Ectodermal cell (in vitro differentiated cells): ENCODE measurements around the gene TNS1.
"Not testable (repeated sequence)": the region's sequence is repeated elsewhere in the genome, so short reads cannot be mapped to it uniquely, and the experiment has no call there.

Source experiments
- H3K27ac ChIP-seq: 2 replicates; pipeline ENCODE4 v1.7.0; 2013; ENCODE audit warnings: mild to moderate bottlenecking, low read depth, low read length; ENCODE audit not compliant: insufficient read depth, poor library complexity, severe bottlenecking
- H3K27me3 ChIP-seq: 2 replicates; pipeline ENCODE4 v1.7.0; 2013; ENCODE audit warnings: mild to moderate bottlenecking, low read length; ENCODE audit not compliant: insufficient read depth, control insufficient read depth, poor library complexity, severe bottlenecking
- H3K36me3 ChIP-seq: one replicate; pipeline ENCODE4 v1.7.0; 2013; ENCODE audit warnings: low read length; ENCODE audit not compliant: control insufficient read depth, insufficient read depth
- H3K4me1 ChIP-seq: one replicate; pipeline ENCODE4 v1.7.0; 2013; ENCODE audit warnings: low read length; ENCODE audit not compliant: control insufficient read depth, insufficient read depth
- H3K4me3 ChIP-seq: 2 replicates; pipeline ENCODE4 v1.7.0; 2013; ENCODE audit warnings: low read depth, low read length, control low read depth; ENCODE audit not compliant: insufficient read depth
- H3K9me3 ChIP-seq: 2 replicates; pipeline ENCODE4 v1.7.0; 2013; ENCODE audit warnings: mild to moderate bottlenecking, low read length, moderate library complexity; ENCODE audit not compliant: control insufficient read depth
- WGBS, 2 experiments: methylation state at CpG; one replicate each; pipeline ENCODE4 v1.1.7; 2013; ENCODE audit warnings: missing lambda C conversion rate in 2 of 2; 5-methylcytosine and 5-hydroxymethylcytosine counted together

TNS1 gene

DNA sequence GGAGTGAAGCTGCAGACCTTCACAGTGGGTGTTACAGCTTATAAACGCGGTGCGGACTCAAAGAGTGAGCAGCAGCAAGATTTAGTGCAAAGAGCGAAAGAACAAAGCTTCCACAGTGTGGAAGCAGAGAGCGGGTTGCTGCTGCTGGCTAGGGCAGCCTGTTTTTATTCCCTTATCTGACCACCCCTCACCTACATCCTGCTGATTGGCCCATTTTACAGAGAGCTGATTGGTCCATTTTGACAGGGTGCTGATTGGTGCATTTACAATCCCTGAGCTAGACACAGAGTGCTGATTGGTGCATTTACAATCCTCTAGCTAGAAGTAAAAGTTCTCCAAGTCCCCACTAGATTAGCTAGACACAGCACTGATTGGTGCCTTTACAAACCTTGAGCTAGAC lies 216.2 kb downstream of the TNS1 start:
- not testable (repeated sequence) for H3K9me3 ChIP-seq, H3K27ac ChIP-seq, H3K4me3 ChIP-seq, H3K4me1 ChIP-seq, H3K36me3 ChIP-seq, H3K27me3 ChIP-seq
- WGBS, 2 experiments: 92% methylated on average over 5 of the region's 5 CpGs

DNA sequence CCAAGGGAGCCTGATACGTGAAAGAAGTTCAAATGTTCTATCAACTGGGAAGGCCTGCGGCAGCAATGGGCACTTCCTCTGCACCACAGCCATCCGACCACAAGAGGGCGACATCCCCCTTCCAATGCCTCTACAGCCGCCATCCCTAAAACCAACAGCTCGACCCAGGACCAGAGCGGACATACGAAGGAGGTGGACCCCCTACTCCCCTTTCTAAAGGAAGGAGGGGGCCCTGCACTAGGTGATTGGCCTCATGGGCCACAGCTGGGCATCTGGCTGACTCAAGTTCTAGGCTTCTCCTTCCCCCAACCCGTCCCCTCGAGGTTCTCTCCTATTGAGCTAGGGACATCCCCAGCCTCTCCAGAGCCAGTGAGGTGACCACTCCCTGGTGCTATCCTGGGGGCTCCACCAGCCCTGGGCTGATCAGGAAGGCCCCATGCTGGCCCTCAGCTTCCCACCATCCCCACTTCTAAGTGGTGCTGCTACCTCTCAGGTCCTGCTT lies 217.2 kb downstream of the TNS1 start:
- Histone ChIP-seq H3K36me3 (no peaks in the 10 kb centered on the region), H3K4me1 (no peaks in the 10 kb centered on the region), H3K27ac (no peak overlapping the region), H3K4me3 (no peak overlapping the region), H3K27me3 (no peaks in the 10 kb centered on the region), H3K9me3 (no peaks in the 10 kb centered on the region)
- 19% methylated on average over 10 of the region's 10 CpGs for WGBS, 2 experiments

DNA sequence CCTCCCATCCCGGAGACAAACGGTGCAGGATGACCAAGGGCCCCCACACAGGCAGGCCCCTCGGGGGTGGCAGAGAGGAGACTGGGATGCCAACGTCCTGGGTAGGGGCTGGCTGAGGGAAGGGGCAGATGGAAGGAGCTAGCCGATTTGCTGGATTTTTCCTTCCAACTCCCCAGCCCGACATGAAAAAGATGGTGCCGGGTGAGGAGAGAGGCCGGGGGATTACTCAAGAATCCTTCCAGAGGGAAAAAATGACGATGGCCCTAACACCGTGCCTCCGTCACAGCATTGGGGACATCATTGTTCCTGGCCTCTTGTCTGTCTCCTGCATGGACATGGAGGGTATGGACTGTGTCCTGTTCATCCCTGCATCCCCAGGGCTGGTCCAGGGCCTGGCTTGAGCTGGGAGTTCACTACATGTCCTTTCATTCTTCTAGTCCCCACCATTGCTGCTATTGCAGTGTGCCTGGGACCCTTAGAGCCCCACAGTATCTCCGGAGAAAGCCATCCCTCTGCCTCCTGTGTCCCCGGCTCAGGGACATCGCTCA lies 217.7 kb downstream of the TNS1 start:
- no peaks in the 10 kb centered on the region for H3K4me1 ChIP-seq
- H3K27ac ChIP-seq: no peak overlapping the region
- no peaks in the 10 kb centered on the region for H3K36me3 ChIP-seq
- no peaks in the 10 kb centered on the region for H3K27me3 ChIP-seq
- no peak overlapping the region for H3K4me3 ChIP-seq
- H3K9me3 ChIP-seq: no peaks in the 10 kb centered on the region
- WGBS, 2 experiments: 72 to 74% methylated on average over 14 of the region's 14 CpGs

DNA sequence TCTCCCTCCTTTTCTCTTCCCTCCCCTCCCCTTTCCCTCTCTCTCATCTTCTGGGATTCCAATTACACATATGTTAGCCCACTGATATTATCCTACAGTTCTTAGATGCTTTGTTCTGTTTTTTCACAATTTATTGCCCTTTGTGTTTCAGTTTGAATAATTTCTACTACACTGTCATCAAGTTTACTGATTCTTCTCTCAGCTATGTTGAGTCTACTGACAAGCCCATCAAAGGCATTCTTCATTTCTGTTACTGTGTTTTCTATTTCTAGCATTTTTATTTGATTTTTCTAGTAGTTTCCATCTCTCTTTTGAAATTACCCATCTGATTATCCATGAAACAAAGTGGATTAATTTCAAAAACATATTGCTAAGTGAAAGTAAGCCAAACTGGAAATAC lies 219.6 kb downstream of the TNS1 start:
- no peaks in the 10 kb centered on the region for H3K4me1 ChIP-seq

DNA sequence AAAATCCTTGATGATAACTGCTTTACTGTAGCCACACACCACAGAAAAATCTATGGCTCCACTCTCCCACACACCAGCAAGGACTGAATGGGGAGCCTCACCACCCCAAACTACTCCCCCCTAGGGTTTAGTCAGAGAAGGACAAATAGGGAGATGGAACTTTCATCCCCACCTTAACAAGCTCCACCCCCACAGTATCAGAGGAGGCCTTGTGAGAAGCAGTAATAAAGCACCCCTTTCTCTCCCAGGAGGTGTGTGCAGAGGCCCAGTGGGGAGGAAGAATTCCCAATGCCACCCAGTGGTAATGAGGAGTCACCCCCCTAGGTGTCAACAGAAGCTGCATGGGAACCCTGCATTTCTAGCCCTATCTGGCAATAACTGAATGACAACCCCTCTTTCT lies 224.9 kb downstream of the TNS1 start:
- no peaks in the 10 kb centered on the region for H3K4me1 ChIP-seq

More for the DNA sequence above, 219.6 kb downstream of the TNS1 start:
- H3K27ac ChIP-seq: no peak overlapping the region
- H3K36me3 ChIP-seq: no peaks in the 10 kb centered on the region
- no peaks in the 10 kb centered on the region for H3K27me3 ChIP-seq
- no peaks in the 10 kb centered on the region for H3K9me3 ChIP-seq
- H3K4me3 ChIP-seq: no peak overlapping the region

DNA sequence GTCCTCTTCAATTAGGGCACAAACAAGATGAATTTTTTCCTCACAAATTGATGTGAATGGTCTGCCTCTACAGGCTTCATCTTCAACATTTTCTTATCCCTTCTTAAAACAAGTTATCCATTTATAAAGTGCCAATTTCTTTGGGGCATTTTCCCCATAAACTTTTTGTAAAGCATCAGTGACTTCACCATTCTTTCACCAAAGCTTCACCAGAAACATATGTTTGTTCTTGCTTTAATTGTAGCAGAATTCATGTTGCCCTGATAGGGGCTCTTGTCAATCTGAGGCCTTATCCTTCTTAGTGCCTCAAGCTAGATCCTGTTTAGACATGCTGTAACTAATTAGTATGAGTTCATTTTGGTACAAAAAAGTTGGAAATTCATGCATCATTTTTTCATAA lies 226.2 kb downstream of the TNS1 start:
- Histone ChIP-seq H3K27me3 (no peaks in the 10 kb centered on the region), H3K4me1 (no peaks in the 10 kb centered on the region), H3K36me3 (no peaks in the 10 kb centered on the region), H3K27ac (no peak overlapping the region), H3K4me3 (no peak overlapping the region), H3K9me3 (no peaks in the 10 kb centered on the region)

More for the DNA sequence above, 224.9 kb downstream of the TNS1 start:
- Histone ChIP-seq H3K9me3 (no peaks in the 10 kb centered on the region), H3K27ac (no peak overlapping the region), H3K36me3 (no peaks in the 10 kb centered on the region), H3K4me3 (no peak overlapping the region), H3K27me3 (no peaks in the 10 kb centered on the region)

DNA sequence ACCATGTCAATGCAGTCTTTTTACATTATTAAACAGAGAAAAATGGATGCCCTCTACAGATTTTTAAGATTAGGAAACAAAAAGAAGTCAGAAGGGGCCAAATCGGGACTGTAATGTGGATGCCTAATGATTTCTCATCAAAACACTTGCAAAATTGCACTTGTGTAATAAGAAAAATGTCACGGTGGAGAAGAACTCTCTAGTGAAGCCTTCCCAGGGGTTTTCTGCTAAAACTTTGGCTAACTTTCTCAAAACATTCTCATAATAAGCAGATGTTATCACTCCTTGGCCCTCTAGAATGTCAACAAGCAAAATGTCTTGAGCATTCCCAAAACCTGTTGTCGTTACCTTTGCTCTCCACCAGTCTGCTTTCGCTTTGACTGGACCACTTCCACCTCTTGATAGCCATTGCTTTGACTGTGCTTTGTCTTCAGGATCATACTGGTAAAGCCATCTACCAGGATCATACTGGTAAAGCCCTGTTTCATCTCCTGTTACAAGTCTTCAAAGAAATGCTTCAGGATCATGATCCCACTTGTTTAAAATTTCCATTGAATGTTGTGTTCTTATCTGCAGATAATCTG lies 226.8 kb downstream of the TNS1 start:
- Histone ChIP-seq H3K9me3 (no peaks in the 10 kb centered on the region), H3K27me3 (no peaks in the 10 kb centered on the region), H3K36me3 (no peaks in the 10 kb centered on the region), H3K4me3 (no peak overlapping the region), H3K4me1 (no peaks in the 10 kb centered on the region), H3K27ac (no peak overlapping the region)
- 77 to 82% methylated on average over 4 of the region's 4 CpGs for WGBS, 2 experiments

DNA sequence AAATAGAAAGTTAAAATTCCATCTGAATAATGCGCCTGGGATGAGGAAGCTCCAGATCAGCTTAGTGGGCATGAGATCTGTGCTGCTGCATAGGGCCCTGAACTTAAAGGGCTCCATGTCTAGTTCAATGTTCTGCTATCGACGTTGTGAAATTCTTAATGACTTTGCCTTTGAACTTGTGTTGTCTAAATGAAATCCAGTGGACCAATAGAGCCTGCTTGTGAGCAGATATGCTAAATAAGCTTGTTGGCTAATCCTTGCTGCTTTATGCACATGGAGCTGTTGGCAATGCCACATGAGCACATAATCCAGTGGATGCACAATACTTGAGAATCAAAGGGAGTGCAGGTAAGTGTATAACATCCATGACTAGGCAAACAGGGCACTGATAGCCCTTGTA lies 228.6 kb downstream of the TNS1 start:
- 96% methylated on average over 3 of the region's 3 CpGs for WGBS, 2 experiments
- no peak overlapping the region for H3K4me3 ChIP-seq
- no peaks in the 10 kb centered on the region for H3K36me3 ChIP-seq
- H3K9me3 ChIP-seq: no peaks in the 10 kb centered on the region
- no peak overlapping the region for H3K27ac ChIP-seq
- H3K27me3 ChIP-seq: no peaks in the 10 kb centered on the region
- H3K4me1 ChIP-seq: no peaks in the 10 kb centered on the region

DNA sequence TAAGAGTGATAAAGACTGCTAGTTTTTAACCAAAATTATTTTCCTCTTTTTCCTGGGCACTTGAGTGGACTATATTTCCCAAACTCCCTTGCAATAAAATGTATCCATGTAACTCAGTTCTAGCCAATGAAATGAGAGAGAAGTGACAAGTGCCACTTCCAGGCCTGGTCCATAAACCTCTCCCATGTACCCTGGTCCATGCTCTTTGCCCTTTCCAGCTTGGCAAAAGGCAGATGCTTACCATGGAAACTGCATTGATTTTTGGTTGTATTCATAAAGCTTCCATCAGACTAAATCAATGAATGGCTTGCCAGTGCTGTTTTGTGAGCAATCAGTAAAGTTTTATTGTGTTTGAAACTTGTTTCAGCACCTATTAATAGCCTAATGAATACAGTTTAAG lies 229.3 kb downstream of the TNS1 start:
- Histone ChIP-seq H3K27me3 (no peaks in the 10 kb centered on the region), H3K4me3 (no peak overlapping the region), H3K9me3 (no peaks in the 10 kb centered on the region), H3K27ac (no peak overlapping the region), H3K4me1 (no peaks in the 10 kb centered on the region), H3K36me3 (no peaks in the 10 kb centered on the region)

DNA sequence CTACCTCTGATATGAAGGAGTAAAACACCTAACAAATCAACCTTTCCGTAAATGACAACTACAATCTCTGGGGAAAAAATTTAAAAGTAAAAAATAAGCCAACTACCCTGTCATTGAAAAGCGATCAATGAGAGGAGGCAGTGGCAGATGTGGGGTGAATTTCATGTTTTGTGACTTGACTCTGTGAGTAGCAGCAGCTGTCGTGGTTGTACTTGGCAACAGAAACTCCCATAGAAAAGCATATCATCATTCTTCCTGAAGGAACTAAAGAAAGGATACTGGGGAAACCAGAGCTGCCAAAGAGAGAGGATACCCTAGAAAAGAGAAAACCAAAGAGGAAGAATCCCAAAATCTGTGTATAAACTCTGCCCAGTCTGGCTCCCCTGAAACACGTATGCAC lies 236.4 kb downstream of the TNS1 start:
- WGBS, 2 experiments: 90 to 91% methylated on average over 4 of the region's 4 CpGs
- Histone ChIP-seq H3K36me3 (no peaks in the 10 kb centered on the region), H3K4me1 (no peaks in the 10 kb centered on the region), H3K27me3 (no peaks in the 10 kb centered on the region), H3K27ac (no peak overlapping the region), H3K9me3 (peaks cover 4% of the 10 kb centered on the region), H3K4me3 (no peak overlapping the region)
